GM12878 (cell line): ENCODE data around the gene ABCB8. TPM values are rescaled to one million over a fixed set of nuclear protein-coding genes. Genes with fewer than 3 reads are reported as not detected.

ENCODE experiments used
- ATAC-seq: fragments of 200-7000 bp; cut with Tn5 transposase; 3 replicates; pipeline ENCODE4 v1.9.1; 2020; ENCODE audit warnings: mild to moderate bottlenecking, moderate library complexity
- BruUV-seq: library from RNA; stranded (reverse); fragments of 400-500 nt; replicated peaks from 2 replicates; lab custom pipeline; 2021; lab: Mats Ljungman, UMichigan
- CTCF ChIA-PET: fragments of 300-600 bp; sonication (Branson Sonifier 250); formaldehyde crosslinking; extraction: SDS; loops from one replicate; lab custom pipeline; 2021; ENCODE audit warnings: inconsistent platforms; lab: Yijun Ruan, JAX
- POLR2A ChIA-PET: fragments of 350-600 bp; formaldehyde crosslinking; extraction: SDS; loops from one replicate; lab custom pipeline; 2021; ENCODE audit warnings: inconsistent platforms; lab: Charles Lee
- RAD21 ChIA-PET: fragments of 300-600 bp; sonication (Branson Sonifier 250); formaldehyde crosslinking; loops from one replicate; lab custom pipeline; 2023; ENCODE audit warnings: antibody characterized with exemption; ENCODE audit not compliant: unreplicated experiment; lab: Charles Lee
- SMC1A ChIA-PET: fragments of 300-600 bp; sonication (Branson Sonifier 250); formaldehyde crosslinking; loops from one replicate; lab custom pipeline; 2023; ENCODE audit not compliant: unreplicated experiment, uncharacterized antibody; lab: Charles Lee
- DNase-seq: peaks from one replicate; pipeline ENCODE4 v3.0.0-alpha.2; 2011; ENCODE audit warnings: low read depth, low spot score
- FAIRE-seq: peaks from 3 replicates; lab custom pipeline; 2011; peaks lifted over from hg19 to GRCh38; lab: Jason Lieb, UNC
- H2AFZ ChIP-seq: 2 replicates; pipeline ENCODE4 v1.6.0; 2011; ENCODE audit warnings: low read depth, low read length, control low read depth; ENCODE audit not compliant: control insufficient read depth
- H3K27ac ChIP-seq: 2 replicates; pipeline ENCODE4 v1.5.1; 2011; ENCODE audit warnings: control low read depth; ENCODE audit not compliant: control insufficient read depth, insufficient read depth
- H3K27me3 ChIP-seq, 2 experiments: replicated peaks in 1 of 2; 2 replicates each; pipeline versions ENCODE4 v1.6.0 to v1.6.1; 2011; ENCODE audit warnings: low read length in 1 of 2; ENCODE audit not compliant: control insufficient read depth in 2 of 2, insufficient read depth in 2 of 2
- H3K36me3 ChIP-seq, 2 experiments: 2 replicates each; pipeline ENCODE4 v1.5.1; 2011; ENCODE audit warnings: low read length in 1 of 2; ENCODE audit not compliant: control insufficient read depth in 2 of 2, insufficient read depth in 2 of 2
- H3K4me1 ChIP-seq: 2 replicates; pipeline ENCODE4 v1.6.1; 2011; ENCODE audit warnings: mild to moderate bottlenecking, low read length, moderate library complexity, mixed read lengths; ENCODE audit not compliant: control insufficient read depth, insufficient read depth
- H3K4me2 ChIP-seq: 2 replicates; pipeline ENCODE4 v1.6.0; 2011; ENCODE audit warnings: control low read depth; ENCODE audit not compliant: control insufficient read depth, insufficient read depth
- H3K4me3 ChIP-seq: fragments of 200-600 bp; sonication (generic); 2 replicates; pipeline ENCODE4 v1.5.1; 2016
- H3K79me2 ChIP-seq: 2 replicates; pipeline ENCODE4 v1.6.0; 2011; ENCODE audit warnings: low read length; ENCODE audit not compliant: control insufficient read depth, insufficient read depth
- H3K9ac ChIP-seq: 2 replicates; pipeline ENCODE4 v1.8.0; 2011; ENCODE audit warnings: low read length, control low read depth, mixed read lengths; ENCODE audit not compliant: control insufficient read depth, insufficient read depth
- H3K9me3 ChIP-seq: replicated peaks from 3 replicates; pipeline ENCODE4 v1.5.1; 2011; ENCODE audit warnings: mild to moderate bottlenecking, low read length; ENCODE audit not compliant: control insufficient read depth, insufficient read depth
- H4K20me1 ChIP-seq: 2 replicates; pipeline ENCODE4 v1.6.0; 2011; ENCODE audit not compliant: control insufficient read depth, insufficient read depth
- BCLAF1 ChIP-seq: fragments of 450-650 bp; IDR thresholded peaks from 2 replicates; pipeline ENCODE4 v1.6.1; 2017; ENCODE audit warnings: antibody characterized with exemption, mild to moderate bottlenecking, moderate library complexity
- KLF5 ChIP-seq: fragments of 450-650 bp; IDR thresholded peaks from 2 replicates; pipeline ENCODE4 v1.6.1; 2014; ENCODE audit warnings: mild to moderate bottlenecking; ENCODE audit not compliant: partially characterized antibody
- MEF2B ChIP-seq: fragments of 450-650 bp; IDR thresholded peaks from 2 replicates; pipeline ENCODE4 v1.6.1; 2018; ENCODE audit warnings: mild to moderate bottlenecking, moderate library complexity; ENCODE audit not compliant: partially characterized antibody, poor library complexity, severe bottlenecking
- MXI1 ChIP-seq: fragments of 150-350 bp; IDR thresholded peaks from 2 replicates; pipeline ENCODE4 v1.6.1; 2011; ENCODE audit warnings: low read depth, mild to moderate bottlenecking, inconsistent platforms, low read length, improper control_type of control experiment
- MYC ChIP-seq: IDR thresholded peaks from 2 replicates; pipeline ENCODE4 v1.6.1; 2011; ENCODE audit warnings: mild to moderate bottlenecking, low read length, moderate library complexity, inconsistent platforms; ENCODE audit not compliant: insufficient read depth, insufficient replicate concordance, insufficient read length, severe bottlenecking
- NFIC ChIP-seq: IDR thresholded peaks from 2 replicates; pipeline ENCODE4 v1.6.1; 2012; ENCODE audit warnings: low read depth, mild to moderate bottlenecking, inconsistent platforms, low read length, moderate library complexity
- NFYB ChIP-seq: IDR thresholded peaks from 2 replicates; pipeline ENCODE4 v1.6.1; 2011; ENCODE audit warnings: low read depth, mild to moderate bottlenecking, low read length, improper control_type of control experiment, moderate library complexity; ENCODE audit not compliant: insufficient read depth
- NR2F1 ChIP-seq: fragments of 450-650 bp; conservative IDR thresholded peaks from 2 replicates; pipeline ENCODE4 v1.6.1; 2017; ENCODE audit warnings: mild to moderate bottlenecking
- SMARCA5 ChIP-seq: fragments of 450-650 bp; IDR thresholded peaks from 2 replicates; pipeline ENCODE4 v1.6.1; 2017; ENCODE audit warnings: mild to moderate bottlenecking
- SREBF1 ChIP-seq: IDR thresholded peaks from 2 replicates; pipeline ENCODE4 v1.6.1; 2012; ENCODE audit warnings: mild to moderate bottlenecking, low read length
- STAT3 ChIP-seq: IDR thresholded peaks from 2 replicates; pipeline ENCODE4 v1.6.1; 2011; ENCODE audit warnings: low read depth, low read length, improper control_type of control experiment
- SUPT20H ChIP-seq: IDR thresholded peaks from 2 replicates; pipeline ENCODE4 v1.6.1; 2011; ENCODE audit warnings: low read depth, mild to moderate bottlenecking, low read length, moderate library complexity, borderline replicate concordance; ENCODE audit not compliant: control insufficient read depth
- ZBTB11 ChIP-seq: fragments of 450-650 bp; formaldehyde crosslinking; IDR thresholded peaks from 2 replicates; pipeline ENCODE4 v1.5.0; 2022; ENCODE audit warnings: mild to moderate bottlenecking, missing genetic modification characterization
- ZNF592 ChIP-seq: fragments of 450-650 bp; IDR thresholded peaks from 2 replicates; pipeline ENCODE4 v1.6.1; 2017; ENCODE audit warnings: mild to moderate bottlenecking, moderate library complexity
- WGBS: methylation state at CpG from one replicate; pipeline ENCODE4 v1.1.6; 2016; ENCODE audit warnings: low lambda C conversion rate; ENCODE audit not compliant: insufficient replicate concordance, insufficient coverage; ENCODE audit errors: missing lambda C conversion rate; 5-methylcytosine and 5-hydroxymethylcytosine counted together
- in situ Hi-C: fragments of 300-500 bp; cut with MboI; formaldehyde crosslinking; loops from 9 replicates; pipeline ENCODE4 v1.14.3; 2018; ENCODE audit warnings: mixed read lengths
- intact Hi-C: fragments of 100-400 bp; cut with micrococcal nuclease; formaldehyde crosslinking; loops from one replicate; pipeline ENCODE4 v1.14.2; 2022; ENCODE audit not compliant: unreplicated experiment
- polyA plus RNA-seq, 11 experiments: library from polyadenylated mRNA; depleted of rRNA in 4 of 11; unstranded in 6 of 11; stranded (reverse) in 5 of 11; fragments of >200 nt; fragmentation: Nextera tagmentation in 4 of 11; fragmentation: Illumina TruSeq in 1 of 11; extraction: Ambion mirVana in 4 of 11; extraction: Trizol in 1 of 11; gene quantifications; 1 replicate in 1 of 11; 2 replicates in 10 of 11; pipeline versions ENCODE4 v1.2.1 to v1.2.3, GENCODE V29; 2011 to 2016; ENCODE audit warnings: inconsistent platforms in 2 of 11, missing spikeins in 2 of 11, low read depth in 1 of 11
- total RNA-seq, 4 experiments: library from RNA; depleted of rRNA in 3 of 4; stranded (reverse); fragments of >200 nt in 3 of 4; fragmentation: Illumina TruSeq in 1 of 4; extraction: Trizol in 1 of 4; gene quantifications; 2 replicates each; pipeline versions ENCODE4 v1.2.1 to v1.2.3, GENCODE V29; 2013 to 2021

Gene ABCB8
- total and polyA plus RNA-seq, 10 of the 15 experiments (the other 5 are each of a cell fraction or from before 2014, with no cell fraction given), result 0.77 to 34.8 (median 18.9) TPM

- no peak overlapping the region for H3K9ac ChIP-seq
- no peaks in the 10 kb centered on the region for H3K4me1 ChIP-seq
- ChIA-PET CTCF (no interaction called here), SMC1A (interaction anchor here (1.5 kb wide), 1 partner anchor 17 kb away, joined by 3 read pairs; the partner anchor contains the start of gene ABCB8), RAD21 (no interaction called here), POLR2A (no interaction called here)
- no peaks in the 10 kb centered on the region for H4K20me1 ChIP-seq
- no peak overlapping the region for H2AFZ ChIP-seq
- H3K27ac ChIP-seq, result no peak overlapping the region
- intact Hi-C loops, result no loop called here
- no peak for TF ChIP-seq ZBTB11 (CRISPR knock-in tag)
- TF ChIP-seq NR2F1, result no peak
- no peak for TF ChIP-seq NFIC
- TF ChIP-seq ZNF592, result no peak
- no peak for TF ChIP-seq SUPT20H
- no peak for TF ChIP-seq MEF2B
- TF ChIP-seq KLF5, result no peak
- TF ChIP-seq NFYB, result no peak
- TF ChIP-seq STAT3, result no peak
- TF ChIP-seq BCLAF1, result no peak
- TF ChIP-seq MYC, result no peak
- TF ChIP-seq SMARCA5, result no peak
- no peak for TF ChIP-seq SREBF1
- TF ChIP-seq MXI1, result no peak
- WGBS, result 97% methylated on average over 9 of the region's 11 CpGs
- in situ Hi-C loops, result no loop called here
- H3K27me3 ChIP-seq, result no peaks in the 10 kb centered on the region
- no peaks in the 10 kb centered on the region for H3K79me2 ChIP-seq
- H3K9me3 ChIP-seq, result no peaks in the 10 kb centered on the region
- H3K4me3 ChIP-seq, result no peak overlapping the region
- H3K36me3 ChIP-seq, result no peaks in the 10 kb centered on the region
- DNase-seq, result no peak
- no TSS peak for BruUV-seq
- FAIRE-seq, result no peak
- no peak overlapping the region for H3K4me2 ChIP-seq
- ATAC-seq, result no peak
Observed at GRCh38 chr7:151045262-151045661, 17.0 kb downstream of the ABCB8 start.
